ENCODE measurements around the gene PROP1. TPM values are rescaled to one million over a fixed set of nuclear protein-coding genes. Genes with fewer than 3 reads are reported as not detected.
"Not testable (repeated sequence)": the region's sequence is repeated elsewhere in the genome, so short reads cannot be mapped to it uniquely, and the experiment has no call there.

The PROP1 gene
- total RNA-seq, 1 experiment from 2014 or later = not detected

GRCh38 chr5:177963966-177964365 lies 32.1 kb downstream of the PROP1 start:
- Histone ChIP-seq H4K20me1 (ENCODE audit: insufficient read depth, low read depth, low read length) (no peaks in the 10 kb centered on the region), H3K9me2 (replicated peaks; ENCODE audit: insufficient read depth, low read length) (no peaks in the 10 kb centered on the region), H3K4me2 (ENCODE audit: low read depth, low read length, poor library complexity, severe bottlenecking) (no peak overlapping the region), H3K27me3 (ENCODE audit: low read length) (no peaks in the 10 kb centered on the region), H3K9ac (ENCODE audit: low read length) (no peak overlapping the region), H2AFZ (ENCODE audit: low read length) (no peak overlapping the region), H3K36me3 (ENCODE audit: insufficient read depth, low read length) (no peaks in the 10 kb centered on the region), H3K4me1 (ENCODE audit: low read length) (no peaks in the 10 kb centered on the region), H3K9me3 (ENCODE audit: low read length) (no peaks in the 10 kb centered on the region; the same call in 1 of the 2 replicates), H3K27ac (ENCODE audit: low read length) (no peak overlapping the region), H3K79me2 (ENCODE audit: low read length) (no peaks in the 10 kb centered on the region), H3K4me3 (ENCODE audit: low read length) (no peak overlapping the region)
- no peak for DNase-seq

GRCh38 chr5:177959315-177959714 lies 36.7 kb downstream of the PROP1 start:
- Histone ChIP-seq H3K4me3 (ENCODE audit: low read length) (no peak overlapping the region), H3K27ac (ENCODE audit: low read length) (no peak overlapping the region), H3K9ac (ENCODE audit: low read length) (no peak overlapping the region), H4K20me1 (ENCODE audit: insufficient read depth, low read depth, low read length) (no peaks in the 10 kb centered on the region), H3K4me1 (ENCODE audit: low read length) (no peaks in the 10 kb centered on the region), H3K79me2 (ENCODE audit: low read length) (no peaks in the 10 kb centered on the region), H3K36me3 (ENCODE audit: insufficient read depth, low read length) (no peaks in the 10 kb centered on the region), H3K27me3 (ENCODE audit: low read length) (no peaks in the 10 kb centered on the region), H3K9me2 (replicated peaks; ENCODE audit: insufficient read depth, low read length) (no peaks in the 10 kb centered on the region), H2AFZ (ENCODE audit: low read length) (no peak overlapping the region), H3K4me2 (ENCODE audit: low read depth, low read length, poor library complexity, severe bottlenecking) (no peak overlapping the region), H3K9me3 (ENCODE audit: low read length) (no peaks in the 10 kb centered on the region; the same call in 1 of the 2 replicates)
- no peak for DNase-seq

GRCh38 chr5:177958696-177959095 lies 37.3 kb downstream of the PROP1 start:
- Histone ChIP-seq H3K4me3 (ENCODE audit: low read length) (no peak overlapping the region), H3K9me2 (replicated peaks; ENCODE audit: insufficient read depth, low read length) (no peaks in the 10 kb centered on the region), H3K9ac (ENCODE audit: low read length) (no peak overlapping the region), H2AFZ (ENCODE audit: low read length) (no peak overlapping the region), H3K27me3 (ENCODE audit: low read length) (no peaks in the 10 kb centered on the region), H3K79me2 (ENCODE audit: low read length) (no peaks in the 10 kb centered on the region), H4K20me1 (ENCODE audit: insufficient read depth, low read depth, low read length) (no peaks in the 10 kb centered on the region), H3K9me3 (ENCODE audit: low read length) (no peaks in the 10 kb centered on the region; the same call in 1 of the 2 replicates), H3K4me2 (ENCODE audit: low read depth, low read length, poor library complexity, severe bottlenecking) (no peak overlapping the region), H3K4me1 (ENCODE audit: low read length) (no peaks in the 10 kb centered on the region), H3K36me3 (ENCODE audit: insufficient read depth, low read length) (no peaks in the 10 kb centered on the region), H3K27ac (ENCODE audit: low read length) (no peak overlapping the region)
- no peak for DNase-seq

- Histone ChIP-seq H3K27me3 (ENCODE audit: low read length) (no peaks in the 10 kb centered on the region), H4K20me1 (ENCODE audit: insufficient read depth, low read depth, low read length) (no peaks in the 10 kb centered on the region), H3K4me3 (ENCODE audit: low read length) (no peak overlapping the region), H3K36me3 (ENCODE audit: insufficient read depth, low read length) (no peaks in the 10 kb centered on the region), H3K4me1 (ENCODE audit: low read length) (no peaks in the 10 kb centered on the region), H3K4me2 (ENCODE audit: low read depth, low read length, poor library complexity, severe bottlenecking) (no peak overlapping the region), H2AFZ (ENCODE audit: low read length) (no peak overlapping the region), H3K79me2 (ENCODE audit: low read length) (no peaks in the 10 kb centered on the region), H3K9me3 (ENCODE audit: low read length) (no peaks in the 10 kb centered on the region; the same call in 1 of the 2 replicates), H3K27ac (ENCODE audit: low read length) (no peak overlapping the region), H3K9me2 (replicated peaks; ENCODE audit: insufficient read depth, low read length) (no peaks in the 10 kb centered on the region), H3K9ac (ENCODE audit: low read length) (no peak overlapping the region)
- no peak for DNase-seq
Measured at GRCh38 chr5:177957241-177957640, 38.8 kb downstream of the PROP1 start.

- not testable (repeated sequence) for H3K36me3 ChIP-seq (ENCODE audit: insufficient read depth, low read length); H4K20me1 ChIP-seq (ENCODE audit: insufficient read depth, low read depth, low read length); H3K27me3 ChIP-seq (ENCODE audit: low read length); H3K4me1 ChIP-seq (ENCODE audit: low read length); DNase-seq; H2AFZ ChIP-seq (ENCODE audit: low read length); H3K9ac ChIP-seq (ENCODE audit: low read length); H3K27ac ChIP-seq (ENCODE audit: low read length); H3K9me3 ChIP-seq (ENCODE audit: low read length); H3K79me2 ChIP-seq (ENCODE audit: low read length); H3K4me2 ChIP-seq (ENCODE audit: low read depth, low read length, poor library complexity, severe bottlenecking); H3K9me2 ChIP-seq (replicated peaks; ENCODE audit: insufficient read depth, low read length); H3K4me3 ChIP-seq (ENCODE audit: low read length)
Measured at GRCh38 chr5:177953101-177953500, 42.9 kb downstream of the PROP1 start.

GRCh38 chr5:177949656-177950055 lies 46.4 kb downstream of the PROP1 start:
- H3K4me3 ChIP-seq (ENCODE audit: low read length) = not testable (repeated sequence)

GRCh38 chr5:177949065-177949464 lies 47.0 kb downstream of the PROP1 start:
- not testable (repeated sequence) for H3K4me2 ChIP-seq (ENCODE audit: low read depth, low read length, poor library complexity, severe bottlenecking); H3K27ac ChIP-seq (ENCODE audit: low read length); DNase-seq; H3K9me3 ChIP-seq (ENCODE audit: low read length); H3K4me1 ChIP-seq (ENCODE audit: low read length); H3K9ac ChIP-seq (ENCODE audit: low read length); H3K9me2 ChIP-seq (replicated peaks; ENCODE audit: insufficient read depth, low read length); H3K36me3 ChIP-seq (ENCODE audit: insufficient read depth, low read length); H3K4me3 ChIP-seq (ENCODE audit: low read length); H4K20me1 ChIP-seq (ENCODE audit: insufficient read depth, low read depth, low read length); H3K79me2 ChIP-seq (ENCODE audit: low read length); H3K27me3 ChIP-seq (ENCODE audit: low read length); H2AFZ ChIP-seq (ENCODE audit: low read length)

More at GRCh38 chr5:177949656-177950055, 46.4 kb downstream of the PROP1 start:
- H3K9me3 ChIP-seq (ENCODE audit: low read length); H3K27ac ChIP-seq (ENCODE audit: low read length); H4K20me1 ChIP-seq (ENCODE audit: insufficient read depth, low read depth, low read length); H3K36me3 ChIP-seq (ENCODE audit: insufficient read depth, low read length); H3K9ac ChIP-seq (ENCODE audit: low read length); H3K4me2 ChIP-seq (ENCODE audit: low read depth, low read length, poor library complexity, severe bottlenecking); DNase-seq; H3K27me3 ChIP-seq (ENCODE audit: low read length); H3K79me2 ChIP-seq (ENCODE audit: low read length); H3K4me1 ChIP-seq (ENCODE audit: low read length); H3K9me2 ChIP-seq (replicated peaks; ENCODE audit: insufficient read depth, low read length); H2AFZ ChIP-seq (ENCODE audit: low read length): not testable (repeated sequence)

GRCh38 chr5:177947912-177948311 lies 48.1 kb downstream of the PROP1 start:
- H3K9me2 ChIP-seq (replicated peaks; ENCODE audit: insufficient read depth, low read length); DNase-seq; H3K4me2 ChIP-seq (ENCODE audit: low read depth, low read length, poor library complexity, severe bottlenecking); H3K4me1 ChIP-seq (ENCODE audit: low read length); H3K4me3 ChIP-seq (ENCODE audit: low read length); H3K27ac ChIP-seq (ENCODE audit: low read length); H2AFZ ChIP-seq (ENCODE audit: low read length); H3K9me3 ChIP-seq (ENCODE audit: low read length); H3K27me3 ChIP-seq (ENCODE audit: low read length); H3K36me3 ChIP-seq (ENCODE audit: insufficient read depth, low read length); H3K79me2 ChIP-seq (ENCODE audit: low read length); H4K20me1 ChIP-seq (ENCODE audit: insufficient read depth, low read depth, low read length); H3K9ac ChIP-seq (ENCODE audit: low read length): not testable (repeated sequence)

All from Karpas-422 (cell line).